IMR-90 (cell line): ENCODE results near the gene ZNF586. TPM values are rescaled to one million over a fixed set of nuclear protein-coding genes. Genes with fewer than 3 reads are reported as not detected.
A peak's percentile ranks its signal among the peaks of the same experiment; 100 is the strongest.

Source experiments
- ATAC-seq: fragments of 200-7000 bp; cut with Tn5 transposase; 2 replicates; pipeline ENCODE4 v1.9.1; 2020; ENCODE audit warnings: low read depth, mild to moderate bottlenecking, moderate library complexity
- BruUV-seq: library from RNA; stranded (reverse); fragments of 400-500 nt; replicated peaks from 2 replicates; lab custom pipeline; 2021; lab: Mats Ljungman, UMichigan
- CTCF ChIA-PET: fragments of 300-600 bp; formaldehyde crosslinking; extraction: SDS; loops from one replicate; lab custom pipeline; 2021; ENCODE audit warnings: antibody characterized with exemption; lab: Yijun Ruan, JAX
- POLR2A ChIA-PET: fragments of 300-600 bp; sonication (Branson Sonifier 250); formaldehyde crosslinking; loops from one replicate; lab custom pipeline; 2022; ENCODE audit warnings: antibody characterized with exemption; ENCODE audit not compliant: unreplicated experiment; lab: Charles Lee
- DNase-seq: peaks from one replicate; pipeline ENCODE4 v3.0.0; 2013
- H2AFZ ChIP-seq: replicated peaks from 2 replicates; pipeline ENCODE3; 2013; ENCODE audit warnings: low read length, mild to moderate bottlenecking; ENCODE audit not compliant: poor library complexity
- H2AK5ac ChIP-seq: 2 replicates; pipeline ENCODE4 v1.6.1; 2013; ENCODE audit warnings: low read depth, low read length, inconsistent platforms
- H2AK9ac ChIP-seq: replicated peaks from 2 replicates; pipeline ENCODE3; 2013; ENCODE audit warnings: mild to moderate bottlenecking, low read depth, low read length, moderate library complexity; ENCODE audit not compliant: poor library complexity
- H2BK120ac ChIP-seq: 2 replicates; pipeline ENCODE4 v1.6.1; 2013; ENCODE audit warnings: low read depth, low read length, inconsistent platforms
- H2BK15ac ChIP-seq: 3 replicates; pipeline ENCODE4 v1.6.1; 2013; ENCODE audit warnings: low read depth, low read length, inconsistent platforms
- H2BK20ac ChIP-seq: 2 replicates; pipeline ENCODE4 v1.6.1; 2013; ENCODE audit warnings: low read depth, mild to moderate bottlenecking, inconsistent platforms, low read length, moderate library complexity
- H2BK5ac ChIP-seq: 2 replicates; pipeline ENCODE4 v1.6.1; 2013; ENCODE audit warnings: mild to moderate bottlenecking, low read depth, low read length, inconsistent platforms; ENCODE audit not compliant: poor library complexity, severe bottlenecking
- H3K14ac ChIP-seq: replicated peaks from 2 replicates; pipeline ENCODE4 v1.6.1; 2013; ENCODE audit warnings: low read depth, low read length, inconsistent platforms
- H3K18ac ChIP-seq: 2 replicates; pipeline ENCODE4 v1.6.1; 2013; ENCODE audit warnings: low read depth, low read length, control low read depth
- H3K23ac ChIP-seq: 2 replicates; pipeline ENCODE4 v1.6.1; 2013; ENCODE audit warnings: low read depth, low read length, inconsistent platforms
- H3K27ac ChIP-seq: 2 replicates; pipeline ENCODE4 v1.5.1; 2013; ENCODE audit warnings: mild to moderate bottlenecking, control low read depth, low read length; ENCODE audit not compliant: insufficient read depth
- H3K27me3 ChIP-seq: 2 replicates; pipeline ENCODE4 v1.6.1; 2013; ENCODE audit warnings: low read length; ENCODE audit not compliant: control insufficient read depth, insufficient read depth
- H3K36me3 ChIP-seq: 2 replicates; pipeline ENCODE4 v1.6.1; 2013; ENCODE audit warnings: low read length, mixed read lengths; ENCODE audit not compliant: control insufficient read depth, insufficient read depth
- H3K4ac ChIP-seq: 2 replicates; pipeline ENCODE4 v1.6.1; 2013; ENCODE audit warnings: low read depth, low read length, inconsistent platforms
- H3K4me1 ChIP-seq: 2 replicates; pipeline ENCODE4 v1.6.1; 2013; ENCODE audit warnings: low read length, mixed read lengths; ENCODE audit not compliant: control insufficient read depth, insufficient read depth
- H3K4me2 ChIP-seq: 2 replicates; pipeline ENCODE4 v1.6.1; 2013; ENCODE audit warnings: low read depth, mild to moderate bottlenecking, control low read depth, low read length, moderate library complexity
- H3K4me3 ChIP-seq: 2 replicates; pipeline ENCODE4 v1.5.1; 2013; ENCODE audit warnings: low read depth, mild to moderate bottlenecking, control low read depth, low read length, moderate library complexity; ENCODE audit not compliant: insufficient read depth
- H3K56ac ChIP-seq: 2 replicates; pipeline ENCODE4 v1.6.1; 2013; ENCODE audit warnings: low read length, inconsistent platforms; ENCODE audit not compliant: insufficient read depth; ENCODE audit errors: extremely low read depth
- H3K79me1 ChIP-seq, 2 experiments: 2 replicates each; pipeline ENCODE4 v1.6.1; 2013; ENCODE audit warnings: low read length in 2 of 2, inconsistent platforms in 1 of 2, low read depth in 1 of 2
- H3K9ac ChIP-seq: 2 replicates; pipeline ENCODE4 v1.6.1; 2013; ENCODE audit warnings: low read depth, low read length, control low read depth
- H3K9me1 ChIP-seq: 2 replicates; pipeline ENCODE4 v1.6.1; 2013; ENCODE audit warnings: low read length, inconsistent platforms; ENCODE audit not compliant: insufficient read depth
- H3K9me3 ChIP-seq: 2 replicates; pipeline ENCODE4 v1.6.1; 2013; ENCODE audit warnings: low read length; ENCODE audit not compliant: control insufficient read depth, insufficient read depth
- H4K20me1 ChIP-seq: 2 replicates; pipeline ENCODE4 v1.6.1; 2013; ENCODE audit warnings: low read length, inconsistent platforms; ENCODE audit not compliant: insufficient read depth
- H4K5ac ChIP-seq: 2 replicates; pipeline ENCODE4 v1.6.1; 2013; ENCODE audit warnings: mild to moderate bottlenecking, low read depth, low read length, control low read depth
- H4K8ac ChIP-seq, 2 experiments: 2 replicates each; pipeline ENCODE4 v1.6.1; 2013; ENCODE audit warnings: low read depth in 2 of 2, low read length in 2 of 2, control low read depth in 1 of 2, inconsistent platforms in 1 of 2
- H4K91ac ChIP-seq: 2 replicates; pipeline ENCODE4 v1.6.1; 2013; ENCODE audit warnings: low read depth, low read length, inconsistent platforms; ENCODE audit not compliant: insufficient read depth
- BHLHE40 ChIP-seq: fragments of 150-350 bp; IDR thresholded peaks from 2 replicates; pipeline ENCODE4 v1.6.1; 2016; ENCODE audit warnings: mild to moderate bottlenecking, low read depth, low read length
- CEBPB ChIP-seq: IDR thresholded peaks from 2 replicates; pipeline ENCODE4 v1.6.1; 2012; ENCODE audit warnings: low read depth, low read length, improper control_type of control experiment
- CHD1 ChIP-seq: IDR thresholded peaks from 2 replicates; pipeline ENCODE4 v1.6.1; 2012; ENCODE audit warnings: low read depth, low read length, improper control_type of control experiment
- ELK1 ChIP-seq: fragments of 150-350 bp; IDR thresholded peaks from 2 replicates; pipeline ENCODE4 v1.6.1; 2016; ENCODE audit warnings: low read depth, mild to moderate bottlenecking, low read length, moderate library complexity, borderline replicate concordance
- FOS ChIP-seq: fragments of 150-350 bp; IDR thresholded peaks from 2 replicates; pipeline ENCODE4 v1.6.1; 2016; ENCODE audit warnings: low read depth, low read length
- MAFK ChIP-seq: IDR thresholded peaks from 2 replicates; pipeline ENCODE4 v1.6.1; 2012; ENCODE audit warnings: low read depth, low read length, improper control_type of control experiment
- MAZ ChIP-seq: IDR thresholded peaks from 2 replicates; pipeline ENCODE4 v1.6.1; 2012; ENCODE audit warnings: low read depth, mild to moderate bottlenecking, low read length, improper control_type of control experiment, moderate library complexity, borderline replicate concordance
- MXI1 ChIP-seq: IDR thresholded peaks from 2 replicates; pipeline ENCODE4 v1.6.1; 2012; ENCODE audit warnings: low read depth, mild to moderate bottlenecking, low read length, moderate library complexity, borderline replicate concordance
- NFE2L2 ChIP-seq: fragments of 150-350 bp; IDR thresholded peaks from 2 replicates; pipeline ENCODE4 v1.6.1; 2016; ENCODE audit warnings: low read depth, mild to moderate bottlenecking, low read length
- POLR2A ChIP-seq: IDR thresholded peaks from 2 replicates; pipeline ENCODE4 v1.6.1; 2012; ENCODE audit warnings: mild to moderate bottlenecking, low read depth, low read length
- RCOR1 ChIP-seq: IDR thresholded peaks from 2 replicates; pipeline ENCODE4 v1.6.1; 2012; ENCODE audit warnings: mild to moderate bottlenecking, low read length, improper control_type of control experiment; ENCODE audit not compliant: insufficient replicate concordance
- USF2 ChIP-seq: fragments of 150-350 bp; IDR thresholded peaks from 2 replicates; pipeline ENCODE4 v1.6.1; 2017; ENCODE audit warnings: mild to moderate bottlenecking, antibody characterized with exemption, low read length, low read depth
- WGBS, 2 experiments: methylation state at CpG; one replicate each; pipeline versions ENCODE4 v1.1.5 to v1.1.7; 2013; ENCODE audit warnings: missing lambda C conversion rate in 2 of 2; ENCODE audit not compliant: insufficient read length in 1 of 2; ENCODE audit errors: extremely low coverage in 2 of 2; 5-methylcytosine and 5-hydroxymethylcytosine counted together
- dilution Hi-C: fragments of 300-500 bp; cut with HindIII; formaldehyde crosslinking; loops from one replicate; pipeline ENCODE4 v1.14.3; 2018; ENCODE audit warnings: low sequenced_read_pairs; ENCODE audit not compliant: unreplicated experiment
- in situ Hi-C: fragments of 300-500 bp; cut with MboI; formaldehyde crosslinking; loops from 3 replicates; pipeline ENCODE4 v1.14.3; 2019; ENCODE audit warnings: low sequenced_read_pairs, inconsistent platforms, mixed read lengths
- intact Hi-C: fragments of 100-400 bp; cut with micrococcal nuclease; formaldehyde crosslinking; loops from 2 replicates; pipeline ENCODE4 v1.10.0; 2022
- polyA plus RNA-seq, 3 experiments: library from polyadenylated mRNA; depleted of rRNA; stranded (reverse); fragments of >200 nt; gene quantifications; 2 replicates each; pipeline ENCODE4 v1.2.3, GENCODE V29; 2012; ENCODE audit warnings: low replicate concordance in 1 of 3
- total RNA-seq: library from RNA; depleted of rRNA; stranded (reverse); fragments of >200 nt; gene quantifications from 2 replicates; pipeline ENCODE4 v1.2.3, GENCODE V29; 2012

Gene ZNF586
- total and polyA plus RNA-seq, 2 of the 4 experiments (the other 2 are of a cell fraction): 5.6 to 18.6 TPM

- TF ChIP-seq CEBPB (no peak), CHD1 (no peak)
Observed at GRCh38 chr19:57819475-57820148, 50.1 kb downstream of the ZNF586 start (continued).

- ChIA-PET POLR2A (interaction anchor here (0.5 kb wide), 1 partner anchor 350 kb away, joined by 17 read pairs; no protein-coding TSS in a partner anchor), CTCF (no interaction called here)
- peaks cover 15% of the 10 kb centered on the region for H4K20me1 ChIP-seq
- peaks cover 4% of the 10 kb centered on the region for H3K9me1 ChIP-seq
- peak overlapping the region; percentile 82 for H3K23ac ChIP-seq
- BruUV-seq: no TSS peak
- no peak overlapping the region for H3K4ac ChIP-seq
- peaks cover 1% of the 10 kb centered on the region for H3K36me3 ChIP-seq
- H3K14ac ChIP-seq: 0 out of 2 replicates have a peak overlapping the region, but pooled peaks have one; percentile 28
- peaks cover 4 to 56% of the 10 kb centered on the region in 2 experiments; a peak in 3 of 4 replicates for H3K79me1 ChIP-seq
- no peak overlapping the region for H3K18ac ChIP-seq
- no peak overlapping the region for H2AK5ac ChIP-seq
- intact Hi-C loops (no loop called here), in situ Hi-C loops (no loop called here), dilution Hi-C loops (no loop called here)
- H4K5ac ChIP-seq: no peak overlapping the region
- ATAC-seq (no peak), DNase-seq (no peak)
- H3K4me2 ChIP-seq: peak overlapping the region; percentile 95
- H4K91ac ChIP-seq: no peak overlapping the region
- H3K9ac ChIP-seq: peak overlapping the region; percentile 88
- peaks cover 4% of the 10 kb centered on the region for H3K4me1 ChIP-seq
- no peak overlapping the region for H2AK9ac ChIP-seq
- H4K8ac ChIP-seq: peak overlapping the region in 1 of 2 experiments; percentile 33; a peak in 1 of 4 replicates
- no CpG with 5 or more reads among the region's 6 CpGs for WGBS, 2 experiments
- no peaks in the 10 kb centered on the region for H3K27me3 ChIP-seq
- no peaks in the 10 kb centered on the region for H3K9me3 ChIP-seq
- H3K56ac ChIP-seq: no peak overlapping the region
- H2BK15ac ChIP-seq: no peak overlapping the region
- no peak overlapping the region for H2BK120ac ChIP-seq
- H2BK5ac ChIP-seq: no peak overlapping the region
- H3K4me3 ChIP-seq: peak overlapping the region; percentile 89
- H3K27ac ChIP-seq: no peak overlapping the region; the same call in 1 of the 2 replicates
- no peak overlapping the region for H2AFZ ChIP-seq
- H2BK20ac ChIP-seq: no peak overlapping the region
- TF ChIP-seq FOS: no peak
- TF ChIP-seq MXI1: no peak
- no peak for TF ChIP-seq USF2
- no peak for TF ChIP-seq CEBPB
- TF ChIP-seq ELK1: no peak
- TF ChIP-seq MAZ: no peak
- TF ChIP-seq BHLHE40: no peak
- TF ChIP-seq RCOR1: no peak
- TF ChIP-seq POLR2A: no peak
- TF ChIP-seq MAFK: no peak
- TF ChIP-seq NFE2L2: no peak
- TF ChIP-seq CHD1: no peak
Observed at GRCh38 chr19:57820599-57820998, 51.1 kb downstream of the ZNF586 start.
